ENCODE measurements around the gene FNDC1. TPM values are rescaled to one million over a fixed set of nuclear protein-coding genes. Genes with fewer than 3 reads are reported as not detected.

The FNDC1 gene
- total and polyA plus RNA-seq, 2 donors = 0.84 to 31.6 TPM

DNA sequence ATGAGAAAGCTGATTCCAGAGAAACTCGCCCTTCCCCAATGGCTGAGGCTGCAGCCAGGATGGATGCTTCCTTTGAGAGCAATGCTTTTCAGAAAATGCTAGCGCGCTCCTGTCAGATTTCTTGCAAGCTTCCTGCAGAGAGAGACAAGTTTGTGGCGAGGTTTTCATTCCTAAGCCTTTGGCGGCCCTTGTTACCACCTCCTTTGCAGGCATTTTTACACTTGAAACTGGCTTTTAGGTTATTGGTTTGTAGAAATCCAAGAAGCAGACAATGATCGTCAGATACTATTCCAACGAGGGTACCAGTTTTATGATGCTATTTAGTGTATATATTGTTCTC, 1.1 kb downstream of the FNDC1 start:
- no peak overlapping the region for H3K4me3 ChIP-seq (ENCODE audit: low read depth, low read length)
- 8% methylated on average over 7 of the region's 7 CpGs for WGBS
- H3K36me3 ChIP-seq (ENCODE audit: insufficient read depth) = no peaks in the 10 kb centered on the region
- H3K27ac ChIP-seq (ENCODE audit: low read depth) = no peak overlapping the region
- no peak for DNase-seq (ENCODE audit: extremely low spot score)
- peaks cover 2% of the 10 kb centered on the region for H3K4me1 ChIP-seq (ENCODE audit: insufficient read depth)

DNA sequence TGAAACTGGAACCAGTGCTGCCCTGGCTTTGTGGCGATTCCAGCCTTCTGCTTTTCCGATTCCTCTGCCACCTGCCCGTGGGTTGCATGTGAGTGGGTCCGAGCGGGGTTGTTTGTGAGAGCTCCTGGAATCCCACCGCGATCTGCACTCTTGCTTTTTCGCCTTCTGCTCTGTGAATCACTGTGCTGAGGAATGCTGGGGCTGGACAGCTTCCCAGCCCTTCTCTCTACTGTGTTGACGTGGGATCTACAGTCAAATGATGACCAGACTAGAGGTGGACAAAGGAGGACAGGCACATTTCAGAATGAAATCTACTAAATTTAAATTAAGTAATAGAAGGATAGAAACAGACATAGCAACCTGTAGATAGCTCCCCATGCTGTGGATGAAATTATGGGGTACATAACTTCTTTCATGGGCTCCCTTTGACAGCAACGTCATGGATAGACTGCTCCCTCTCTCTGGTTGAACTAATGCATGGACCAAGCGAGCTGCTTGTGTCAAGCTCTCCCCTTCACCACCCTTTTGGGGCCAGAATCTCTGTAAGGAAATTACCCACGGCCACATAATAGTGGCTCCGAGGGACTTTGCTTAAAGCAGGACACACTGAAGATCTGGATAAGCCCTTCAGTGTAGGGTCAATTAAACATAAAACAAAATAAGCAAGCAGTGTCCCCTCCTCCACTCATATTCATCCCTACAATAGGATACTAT, 2.0 kb downstream of the FNDC1 start:
- no peaks in the 10 kb centered on the region for H3K36me3 ChIP-seq (ENCODE audit: insufficient read depth)
- H3K4me3 ChIP-seq (ENCODE audit: low read depth, low read length) = no peak overlapping the region
- peaks cover 2% of the 10 kb centered on the region for H3K4me1 ChIP-seq (ENCODE audit: insufficient read depth)
- no peak overlapping the region for H3K27ac ChIP-seq (ENCODE audit: low read depth)
- DNase-seq (ENCODE audit: extremely low spot score) = no peak
- 31% methylated on average over 13 of the region's 13 CpGs for WGBS

DNA sequence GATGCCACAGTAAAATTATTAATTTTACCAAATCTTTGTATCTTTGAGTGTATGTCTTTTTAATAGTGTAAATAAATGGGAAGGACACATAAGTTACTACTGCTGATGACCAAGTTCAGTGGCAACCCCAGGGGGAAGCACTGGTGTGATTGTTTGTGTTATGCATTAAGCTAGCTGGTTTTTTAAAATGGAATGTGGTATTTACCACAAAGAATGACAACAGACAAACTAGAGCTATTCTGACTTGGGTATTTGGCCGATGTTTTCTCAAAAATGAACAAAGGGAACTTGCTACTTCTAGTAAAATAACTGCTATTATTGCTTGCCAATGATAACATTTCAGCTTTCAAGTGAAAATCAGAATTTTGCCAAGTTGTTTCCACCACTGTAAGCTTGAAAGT, 2.9 kb downstream of the FNDC1 start:
- Histone ChIP-seq H3K27ac (ENCODE audit: low read depth) (no peak overlapping the region), H3K4me1 (ENCODE audit: insufficient read depth) (peaks cover 2% of the 10 kb centered on the region), H3K36me3 (ENCODE audit: insufficient read depth) (no peaks in the 10 kb centered on the region), H3K4me3 (ENCODE audit: low read depth, low read length) (no peak overlapping the region)
- 81% methylated on average over 1 of the region's 1 CpG for WGBS
- DNase-seq (ENCODE audit: extremely low spot score) = no peak

DNA sequence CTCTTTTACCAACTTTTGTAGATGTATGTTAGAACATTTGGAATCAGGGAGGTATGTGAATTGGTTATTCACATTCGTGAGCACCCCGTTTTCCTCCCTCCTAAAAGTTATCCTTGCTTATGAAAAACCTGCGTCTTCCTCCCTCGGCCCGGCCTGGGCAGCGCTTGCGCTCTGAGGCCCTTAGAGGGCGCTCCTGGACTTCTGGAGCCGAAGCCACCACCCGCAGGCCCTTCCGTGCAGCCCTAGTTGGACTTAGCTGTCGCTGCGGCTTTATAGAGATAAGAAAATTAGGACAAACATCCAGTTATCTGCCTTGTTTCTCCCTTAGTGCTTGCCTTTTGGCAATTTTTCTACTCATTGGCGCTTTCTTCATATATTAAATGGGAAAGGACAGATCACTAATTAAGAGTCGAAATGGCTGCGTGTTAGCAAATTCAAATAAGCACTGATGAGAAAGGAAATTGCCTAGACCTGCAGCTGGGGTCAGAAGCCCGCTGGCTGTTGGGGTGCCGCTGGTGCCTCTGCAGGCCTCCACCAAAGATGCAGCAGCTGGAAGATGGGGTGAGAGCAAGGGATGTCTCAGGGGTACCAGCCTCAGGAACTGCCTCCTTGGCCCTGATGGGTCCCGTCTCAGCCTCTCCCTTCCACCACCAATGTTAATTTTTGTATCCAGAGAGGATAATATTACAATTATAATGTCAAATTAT, 5.2 kb downstream of the FNDC1 start:
- 14% methylated on average over 19 of the region's 19 CpGs for WGBS
- Histone ChIP-seq H3K4me3 (ENCODE audit: low read depth, low read length) (no peak overlapping the region), H3K27ac (ENCODE audit: low read depth) (no peak overlapping the region), H3K36me3 (ENCODE audit: insufficient read depth) (no peaks in the 10 kb centered on the region), H3K4me1 (ENCODE audit: insufficient read depth) (no peaks in the 10 kb centered on the region)
- no peak for DNase-seq (ENCODE audit: extremely low spot score)

DNA sequence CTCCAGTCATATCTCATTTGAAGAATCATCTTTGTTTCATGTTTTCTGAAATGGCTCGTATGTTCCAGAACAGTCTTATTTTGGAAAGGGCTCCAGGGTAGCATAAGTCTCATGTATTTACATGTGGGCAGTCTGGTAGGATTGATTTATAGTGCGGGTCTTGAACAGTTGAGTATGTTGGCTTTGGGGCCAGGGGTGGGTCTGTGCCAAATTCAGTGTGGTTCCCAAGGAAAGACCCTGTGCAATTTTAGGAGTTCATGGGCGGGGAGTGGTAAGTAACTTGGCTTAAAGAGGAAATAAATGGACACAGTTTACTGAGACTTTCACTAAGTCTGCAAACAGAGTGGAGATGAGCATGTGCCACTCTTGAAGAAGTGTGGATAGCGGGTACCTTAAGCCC, 7.7 kb downstream of the FNDC1 start:
- Histone ChIP-seq H3K4me3 (ENCODE audit: low read depth, low read length) (no peak overlapping the region), H3K27ac (ENCODE audit: low read depth) (no peak overlapping the region), H3K4me1 (ENCODE audit: insufficient read depth) (no peaks in the 10 kb centered on the region), H3K36me3 (ENCODE audit: insufficient read depth) (no peaks in the 10 kb centered on the region)
- WGBS = 94% methylated on average over 4 of the region's 4 CpGs
- DNase-seq (ENCODE audit: extremely low spot score) = no peak

DNA sequence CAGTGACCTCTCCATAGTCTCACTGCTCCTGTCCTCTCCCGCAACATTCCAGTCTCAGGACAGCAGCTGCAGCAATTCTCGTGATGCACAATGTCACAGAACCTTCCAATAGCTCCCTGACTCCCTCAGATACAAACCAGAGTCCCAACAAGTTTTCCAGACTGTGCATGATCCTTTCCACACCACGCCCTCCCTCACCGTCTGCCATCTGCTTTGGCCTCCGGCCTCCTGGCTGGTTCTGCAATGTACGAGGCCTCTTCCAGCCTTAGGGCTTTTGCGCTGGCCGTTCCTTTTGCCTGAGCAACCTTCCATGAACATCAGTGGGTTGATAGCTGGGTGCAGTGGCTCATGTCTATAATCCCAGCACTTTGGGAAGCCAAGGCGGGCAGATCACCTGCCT, 9.6 kb downstream of the FNDC1 start:
- H3K36me3 ChIP-seq (ENCODE audit: insufficient read depth) = no peaks in the 10 kb centered on the region
- no peak overlapping the region for H3K4me3 ChIP-seq (ENCODE audit: low read depth, low read length)
- DNase-seq (ENCODE audit: extremely low spot score) = no peak
- no peak overlapping the region for H3K27ac ChIP-seq (ENCODE audit: low read depth)
- 91% methylated on average over 9 of the region's 9 CpGs for WGBS
- H3K4me1 ChIP-seq (ENCODE audit: insufficient read depth) = no peaks in the 10 kb centered on the region

DNA sequence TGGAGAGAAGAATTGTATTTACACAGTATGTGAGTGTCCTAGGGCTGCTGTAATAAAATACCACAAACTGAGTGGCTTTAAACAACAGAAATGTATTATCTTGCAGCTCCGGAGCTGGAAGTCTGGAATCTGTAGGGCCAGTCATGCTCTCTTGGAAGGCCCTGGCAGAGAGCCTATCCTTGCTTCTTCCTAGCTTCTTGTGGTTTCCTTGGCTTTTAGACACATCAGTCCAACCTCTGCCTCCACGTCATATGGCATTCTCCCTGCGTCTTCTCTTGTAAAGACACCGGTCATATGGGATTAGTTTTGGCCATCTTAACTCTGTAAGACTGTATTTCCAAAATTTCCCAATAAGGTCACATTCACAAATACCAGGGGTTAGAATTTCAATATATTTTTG, 10.8 kb downstream of the FNDC1 start:
- DNase-seq (ENCODE audit: extremely low spot score) = no peak
- 80% methylated on average over 4 of the region's 4 CpGs for WGBS

DNA sequence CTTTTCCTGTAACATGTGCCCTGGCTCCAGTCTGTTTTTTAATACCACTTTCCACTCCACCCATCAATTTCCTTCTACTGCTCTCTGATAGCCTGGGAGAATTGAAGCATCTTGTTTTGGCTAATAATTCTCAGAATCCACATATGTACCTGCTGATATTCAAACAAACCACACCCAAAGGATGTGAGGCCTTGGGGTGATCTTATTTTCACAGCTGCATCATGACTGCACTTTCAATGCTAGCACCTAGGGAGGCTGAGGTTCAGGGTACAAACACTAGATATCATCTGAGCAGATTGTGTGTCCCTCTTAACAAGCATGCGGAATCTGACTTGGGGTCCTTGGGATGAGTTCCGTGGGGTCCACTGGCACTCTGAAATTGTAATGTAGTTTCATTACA, 12.7 kb downstream of the FNDC1 start:
- WGBS = 96% methylated on average over 2 of the region's 2 CpGs
- Histone ChIP-seq H3K4me1 (ENCODE audit: insufficient read depth) (no peaks in the 10 kb centered on the region), H3K4me3 (ENCODE audit: low read depth, low read length) (no peak overlapping the region), H3K36me3 (ENCODE audit: insufficient read depth) (no peaks in the 10 kb centered on the region), H3K27ac (ENCODE audit: low read depth) (no peak overlapping the region)
- no peak for DNase-seq (ENCODE audit: extremely low spot score)

More for the DNA sequence above, 10.8 kb downstream of the FNDC1 start:
- no peaks in the 10 kb centered on the region for H3K36me3 ChIP-seq (ENCODE audit: insufficient read depth)
- H3K4me1 ChIP-seq (ENCODE audit: insufficient read depth) = no peaks in the 10 kb centered on the region
- H3K27ac ChIP-seq (ENCODE audit: low read depth) = no peak overlapping the region
- no peak overlapping the region for H3K4me3 ChIP-seq (ENCODE audit: low read depth, low read length)

DNA sequence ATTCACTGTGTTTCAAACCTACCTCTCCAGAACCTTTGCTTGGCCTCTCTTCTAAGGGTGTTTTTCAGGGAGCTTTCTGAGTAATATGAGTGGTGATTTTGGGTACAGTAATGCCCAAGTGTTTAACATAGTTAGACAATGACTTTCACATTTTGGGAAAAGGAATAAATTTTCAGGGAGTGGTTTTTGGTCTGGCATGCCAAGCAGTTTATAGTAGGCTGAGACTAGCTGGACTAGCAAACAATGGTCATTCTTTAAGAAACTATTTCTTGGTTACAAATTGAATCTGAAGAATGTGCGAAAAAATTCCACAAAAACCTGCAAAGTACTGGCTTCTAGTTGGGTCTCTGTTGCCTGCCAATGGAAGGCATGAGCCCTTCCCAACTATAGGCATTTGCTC, 15.4 kb downstream of the FNDC1 start:
- Histone ChIP-seq H3K4me1 (ENCODE audit: insufficient read depth) (no peaks in the 10 kb centered on the region), H3K4me3 (ENCODE audit: low read depth, low read length) (no peak overlapping the region), H3K36me3 (ENCODE audit: insufficient read depth) (no peaks in the 10 kb centered on the region), H3K27ac (ENCODE audit: low read depth) (no peak overlapping the region)
- 86% methylated on average over 1 of the region's 1 CpG for WGBS
- DNase-seq (ENCODE audit: extremely low spot score) = no peak

DNA sequence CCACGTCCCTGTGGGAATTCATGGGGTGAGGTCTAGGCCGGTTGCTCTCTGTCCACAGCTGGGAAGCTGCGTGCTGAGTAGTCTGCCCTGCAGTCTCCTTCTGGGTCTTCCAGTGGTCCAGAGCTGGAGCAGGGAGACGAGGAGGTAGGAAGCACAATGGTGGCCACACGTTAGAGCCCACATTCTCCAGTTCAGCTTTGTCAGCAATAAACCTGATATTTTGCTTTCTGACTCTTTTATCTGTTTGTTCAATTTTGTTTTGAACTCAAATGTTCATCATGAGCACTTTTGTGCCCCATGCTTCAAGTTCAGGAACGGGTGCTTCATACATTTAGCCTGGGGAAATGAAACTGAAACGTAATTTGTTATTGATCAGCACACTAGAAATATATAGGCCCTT, 21.3 kb downstream of the FNDC1 start:
- no peak for DNase-seq (ENCODE audit: extremely low spot score)
- no peak overlapping the region for H3K4me3 ChIP-seq (ENCODE audit: low read depth, low read length)
- H3K27ac ChIP-seq (ENCODE audit: low read depth) = no peak overlapping the region
- H3K4me1 ChIP-seq (ENCODE audit: insufficient read depth) = no peaks in the 10 kb centered on the region
- WGBS = 92% methylated on average over 7 of the region's 7 CpGs
- H3K36me3 ChIP-seq (ENCODE audit: insufficient read depth) = no peaks in the 10 kb centered on the region

DNA sequence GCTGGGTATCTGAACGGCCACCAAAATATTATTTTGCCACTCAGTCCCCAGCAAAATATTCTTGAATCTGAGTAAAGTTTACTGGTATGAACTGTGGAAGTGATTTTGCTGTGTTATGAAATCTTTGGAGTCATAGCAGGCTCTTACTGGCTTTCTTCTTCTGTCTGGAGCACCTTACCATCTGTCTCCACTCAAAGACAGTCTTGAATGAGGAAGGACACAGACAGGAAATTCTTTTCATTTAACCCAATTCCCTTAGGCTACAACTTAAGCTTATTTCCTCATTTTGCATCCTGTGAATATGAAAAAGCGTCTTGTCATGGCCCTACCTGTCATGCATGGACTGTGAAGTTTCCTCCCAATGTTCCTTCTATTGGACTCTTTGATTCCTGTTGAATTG, 24.7 kb downstream of the FNDC1 start:
- no peaks in the 10 kb centered on the region for H3K36me3 ChIP-seq (ENCODE audit: insufficient read depth)
- H3K4me1 ChIP-seq (ENCODE audit: insufficient read depth) = no peaks in the 10 kb centered on the region
- WGBS = 88% methylated on average over 2 of the region's 2 CpGs
- no peak overlapping the region for H3K4me3 ChIP-seq (ENCODE audit: low read depth, low read length)
- DNase-seq (ENCODE audit: extremely low spot score) = no peak
- H3K27ac ChIP-seq (ENCODE audit: low read depth) = no peak overlapping the region

DNA sequence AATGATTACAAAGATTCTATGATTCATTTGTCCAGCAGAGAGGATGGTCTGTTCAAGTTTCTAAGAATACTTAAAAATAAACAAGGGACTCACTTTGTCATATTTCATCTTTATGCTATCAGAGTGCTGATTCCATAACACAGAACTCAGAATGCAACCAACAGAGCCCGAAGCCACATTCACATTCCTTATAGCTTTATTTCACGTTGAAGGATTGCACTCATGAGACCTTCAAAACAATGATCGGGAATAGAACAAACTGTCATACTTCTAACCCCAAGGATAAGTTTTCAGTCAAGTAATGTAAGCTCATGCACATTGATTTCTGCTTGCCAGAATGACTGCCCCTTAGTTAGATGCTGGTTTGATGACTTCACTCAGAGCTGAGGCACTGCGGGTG, 25.2 kb downstream of the FNDC1 start:
- H3K36me3 ChIP-seq (ENCODE audit: insufficient read depth) = no peaks in the 10 kb centered on the region
- H3K4me3 ChIP-seq (ENCODE audit: low read depth, low read length) = no peak overlapping the region
- no peak for DNase-seq (ENCODE audit: extremely low spot score)
- no peaks in the 10 kb centered on the region for H3K4me1 ChIP-seq (ENCODE audit: insufficient read depth)
- 75% methylated on average over 4 of the region's 4 CpGs for WGBS
- no peak overlapping the region for H3K27ac ChIP-seq (ENCODE audit: low read depth)

DNA sequence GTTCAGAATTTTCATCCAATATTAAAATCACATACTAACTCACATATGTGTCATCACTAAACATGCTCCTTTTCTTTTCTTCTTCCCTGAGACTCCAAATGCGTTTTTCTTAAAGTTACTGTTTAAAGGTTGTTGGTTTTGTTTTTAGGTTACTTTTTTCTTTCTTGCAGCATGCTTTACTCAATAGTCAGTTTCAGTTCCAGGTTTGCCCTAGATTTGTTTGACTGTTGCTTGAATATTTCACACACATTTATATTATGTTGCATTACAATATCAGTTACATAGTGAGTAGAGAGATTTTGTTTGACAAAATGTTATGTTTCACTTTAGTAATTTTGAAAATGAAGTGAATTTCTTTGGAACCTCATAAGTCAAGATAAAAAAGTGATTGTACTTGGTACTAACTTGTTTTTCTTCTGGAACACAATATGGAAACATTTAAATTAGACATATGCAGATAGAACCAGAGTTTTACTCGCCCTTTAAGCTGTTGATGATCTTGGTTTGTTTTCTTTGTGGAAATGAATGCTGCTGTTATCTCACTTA, 27.3 kb downstream of the FNDC1 start:
- Histone ChIP-seq H3K36me3 (ENCODE audit: insufficient read depth) (no peaks in the 10 kb centered on the region), H3K4me3 (ENCODE audit: low read depth, low read length) (no peak overlapping the region), H3K27ac (ENCODE audit: low read depth) (no peak overlapping the region), H3K4me1 (ENCODE audit: insufficient read depth) (no peaks in the 10 kb centered on the region)
- no peak for DNase-seq (ENCODE audit: extremely low spot score)
- WGBS = 74% methylated on average over 2 of the region's 2 CpGs

DNA sequence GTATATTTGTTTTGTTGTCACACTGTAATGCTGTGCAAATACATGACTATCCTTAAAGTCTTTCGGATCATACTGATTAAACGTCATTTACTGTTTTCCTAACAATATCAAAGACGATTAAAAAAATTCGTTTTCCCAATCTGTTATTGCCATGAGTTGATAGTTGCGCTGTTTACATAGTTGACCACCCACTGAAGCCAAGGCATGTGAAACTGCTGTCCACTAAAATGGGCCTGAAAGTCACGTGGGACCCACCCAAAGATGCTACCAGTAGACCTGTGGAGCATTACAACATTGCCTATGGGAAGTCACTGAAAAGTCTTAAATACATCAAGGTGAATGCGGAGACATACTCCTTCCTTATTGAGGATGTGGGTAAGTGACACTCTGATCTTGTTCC, 28.1 kb downstream of the FNDC1 start:
- H3K27ac ChIP-seq (ENCODE audit: low read depth) = no peak overlapping the region
- H3K4me1 ChIP-seq (ENCODE audit: insufficient read depth) = no peaks in the 10 kb centered on the region
- H3K36me3 ChIP-seq (ENCODE audit: insufficient read depth) = no peaks in the 10 kb centered on the region
- WGBS = 88% methylated on average over 7 of the region's 7 CpGs
- no peak for DNase-seq (ENCODE audit: extremely low spot score)
- H3K4me3 ChIP-seq (ENCODE audit: low read depth, low read length) = no peak overlapping the region

Data from urinary bladder (tissue), 4 donors.